SK-N-MC (cell line): ENCODE measurements around the gene UNC50.
"Not testable (repeated sequence)": the region's sequence is repeated elsewhere in the genome, so short reads cannot be mapped to it uniquely, and the experiment has no call there.

Source experiments
- DNase-seq: peaks from one replicate; pipeline ENCODE4 v3.0.0-alpha.2; 2011; ENCODE audit warnings: low read depth, low spot score
- H3K27ac ChIP-seq: fragments of 200-600 bp; sonication (generic); 2 replicates; pipeline ENCODE4 v1.5.1; 2016; ENCODE audit warnings: mixed run types
- H3K36me3 ChIP-seq: fragments of 200-600 bp; sonication (generic); 2 replicates; pipeline ENCODE4 v1.6.1; 2017; ENCODE audit warnings: antibody characterized with exemption, low read length, mixed read lengths; ENCODE audit not compliant: insufficient read depth
- H3K4me3 ChIP-seq: fragments of 200-600 bp; sonication (generic); 2 replicates; pipeline ENCODE4 v1.5.1; 2016
- H3K9ac ChIP-seq: fragments of 200-600 bp; sonication (generic); 2 replicates; pipeline ENCODE4 v1.8.0; 2017; ENCODE audit warnings: mixed run types, mixed read lengths; ENCODE audit not compliant: insufficient read length
- H3K9me3 ChIP-seq: fragments of 200-600 bp; sonication (generic); 2 replicates; pipeline ENCODE4 v1.6.1; 2017; ENCODE audit warnings: low read depth, mild to moderate bottlenecking, antibody characterized with exemption, low read length, moderate library complexity, mixed read lengths
- EZH2 ChIP-seq: fragments of 200-600 bp; sonication (generic); IDR thresholded peaks from one replicate; pipeline ENCODE4 v1.6.1; 2017; ENCODE audit warnings: antibody characterized with exemption
- FOXP2 ChIP-seq: optimal IDR thresholded peaks from 2 replicates; pipeline ENCODE3; 2011; ENCODE audit warnings: mild to moderate bottlenecking, moderate library complexity; ENCODE audit not compliant: insufficient read depth; ENCODE audit errors: extremely low read length, control extremely low read depth
- POLR2AphosphoS5 ChIP-seq: IDR thresholded peaks from 2 replicates; pipeline ENCODE4 v1.6.1; 2012; ENCODE audit warnings: mild to moderate bottlenecking, low read depth, low read length, borderline replicate concordance

UNC50 gene

GRCh38 chr2:98649135-98649991, 41.0 kb downstream of the UNC50 start:
- peak; percentile 20 for DNase-seq
- H3K27ac ChIP-seq = no peak overlapping the region
- TF ChIP-seq POLR2AphosphoS5 (no peak), FOXP2 (no peak), EZH2 (no peak)

GRCh38 chr2:98649992-98650375, 41.6 kb downstream of the UNC50 start:
- no peak overlapping the region for H3K4me3 ChIP-seq
- H3K9me3 ChIP-seq = no peaks in the 10 kb centered on the region
- H3K9ac ChIP-seq = no peak overlapping the region
- no peak overlapping the region for H3K27ac ChIP-seq
- no peak for DNase-seq
- no peaks in the 10 kb centered on the region for H3K36me3 ChIP-seq
- TF ChIP-seq FOXP2 (no peak), POLR2AphosphoS5 (no peak), EZH2 (no peak)

More at GRCh38 chr2:98649135-98649991, 41.0 kb downstream of the UNC50 start:
- Histone ChIP-seq H3K9me3 (no peaks in the 10 kb centered on the region), H3K4me3 (no peak overlapping the region), H3K9ac (no peak overlapping the region), H3K36me3 (no peaks in the 10 kb centered on the region)

GRCh38 chr2:98650998-98651397, 42.6 kb downstream of the UNC50 start:
- no peak overlapping the region for H3K27ac ChIP-seq
- no peak for TF ChIP-seq POLR2AphosphoS5
- TF ChIP-seq EZH2 = no peak
- no peak for TF ChIP-seq FOXP2
- no peaks in the 10 kb centered on the region for H3K9me3 ChIP-seq
- DNase-seq = no peak
- no peak overlapping the region for H3K9ac ChIP-seq
- no peaks in the 10 kb centered on the region for H3K36me3 ChIP-seq
- H3K4me3 ChIP-seq = no peak overlapping the region

- Histone ChIP-seq H3K9me3 (no peaks in the 10 kb centered on the region), H3K4me3 (no peak overlapping the region), H3K9ac (no peak overlapping the region), H3K36me3 (no peaks in the 10 kb centered on the region), H3K27ac (no peak overlapping the region)
- TF ChIP-seq POLR2AphosphoS5 = no peak
- no peak for TF ChIP-seq EZH2
- TF ChIP-seq FOXP2 = no peak
- DNase-seq = no peak
Measured at GRCh38 chr2:98654699-98655495, 46.5 kb downstream of the UNC50 start.

- no peak overlapping the region for H3K27ac ChIP-seq
- TF ChIP-seq EZH2 (no peak), FOXP2 (no peak), POLR2AphosphoS5 (no peak)
- no peak for DNase-seq
Measured at GRCh38 chr2:98656800-98657199, 48.4 kb downstream of the UNC50 start.

GRCh38 chr2:98658816-98659490, 50.6 kb downstream of the UNC50 start:
- TF ChIP-seq POLR2AphosphoS5 = no peak
- TF ChIP-seq FOXP2 = no peak
- no peak for TF ChIP-seq EZH2
- no peak for DNase-seq
- Histone ChIP-seq H3K9me3 (no peaks in the 10 kb centered on the region), H3K27ac (no peak overlapping the region), H3K9ac (no peak overlapping the region), H3K4me3 (no peak overlapping the region), H3K36me3 (no peaks in the 10 kb centered on the region)

More at GRCh38 chr2:98656800-98657199, 48.4 kb downstream of the UNC50 start:
- Histone ChIP-seq H3K36me3 (no peaks in the 10 kb centered on the region), H3K9me3 (no peaks in the 10 kb centered on the region), H3K4me3 (no peak overlapping the region), H3K9ac (no peak overlapping the region)

- not testable (repeated sequence) for H3K27ac ChIP-seq, H3K9me3 ChIP-seq, H3K4me3 ChIP-seq, DNase-seq, H3K36me3 ChIP-seq, H3K9ac ChIP-seq
Measured at GRCh38 chr2:98659491-98659840, 51.1 kb downstream of the UNC50 start.

GRCh38 chr2:98663511-98664090, 55.2 kb downstream of the UNC50 start:
- H3K9ac ChIP-seq = no peak overlapping the region
- TF ChIP-seq FOXP2 = no peak
- no peak for TF ChIP-seq POLR2AphosphoS5
- TF ChIP-seq EZH2 = no peak
- H3K36me3 ChIP-seq = no peaks in the 10 kb centered on the region
- H3K9me3 ChIP-seq = no peaks in the 10 kb centered on the region
- no peak for DNase-seq
- no peak overlapping the region for H3K4me3 ChIP-seq
- H3K27ac ChIP-seq = no peak overlapping the region
